K562 (cell line): Measurements from ENCODE around the gene GTF3C1. TPM values are rescaled to one million over a fixed set of nuclear protein-coding genes. Genes with fewer than 3 reads are reported as not detected.
A peak's percentile ranks its signal among the peaks of the same experiment; 100 is the strongest.

Source experiments
- ASH1L ChIP-seq: fragments of 450-650 bp; IDR thresholded peaks from 2 replicates; pipeline ENCODE4 v1.6.1; 2018; ENCODE audit warnings: borderline replicate concordance, mild to moderate bottlenecking, low read depth; ENCODE audit not compliant: partially characterized antibody
- ETV5 ChIP-seq: sonication (generic); formaldehyde crosslinking; IDR thresholded peaks from 2 replicates; pipeline ENCODE4 v1.4.0; 2020; ENCODE audit warnings: low read depth, mild to moderate bottlenecking, missing genetic modification reagents
- GABPB1 ChIP-seq: sonication (generic); formaldehyde crosslinking; IDR thresholded peaks from 2 replicates; pipeline ENCODE4 v1.8.0; 2022; ENCODE audit warnings: mild to moderate bottlenecking, missing genetic modification reagents
- NFIX ChIP-seq: fragments of 250-450 bp; sonication (Bioruptor Pico); IDR thresholded peaks from 2 replicates; pipeline ENCODE4 v1.4.0; 2020; ENCODE audit warnings: low read depth, mild to moderate bottlenecking, moderate library complexity
- PHB2 ChIP-seq: fragments of 450-650 bp; IDR thresholded peaks from 2 replicates; pipeline ENCODE4 v1.6.1; 2017; ENCODE audit warnings: low read depth
- PKNOX1 ChIP-seq: fragments of 450-650 bp; IDR thresholded peaks from 2 replicates; pipeline ENCODE4 v1.6.1; 2016
- POLR2AphosphoS5 ChIP-seq: IDR thresholded peaks from 2 replicates; pipeline ENCODE4 v1.6.1; 2011; ENCODE audit warnings: mild to moderate bottlenecking, low read depth, low read length, moderate library complexity; ENCODE audit not compliant: control insufficient read depth, insufficient read depth
- REST ChIP-seq, 2 experiments: fragments of 450-650 bp; formaldehyde crosslinking in 1 of 2; IDR thresholded peaks; 2 replicates each; pipeline versions ENCODE4 v1.4.0 to v1.6.1; 2014 to 2020; ENCODE audit warnings: mild to moderate bottlenecking in 2 of 2, borderline replicate concordance in 1 of 2, low read depth in 1 of 2
- SMAD3 ChIP-seq: fragments of 450-650 bp; formaldehyde crosslinking; conservative IDR thresholded peaks from 2 replicates; pipeline ENCODE4 v1.4.0; 2020; ENCODE audit warnings: mild to moderate bottlenecking
- STAT5A ChIP-seq: IDR thresholded peaks from 2 replicates; pipeline ENCODE4 v1.6.1; 2012; ENCODE audit warnings: low read length, inconsistent platforms, borderline replicate concordance
- ZC3H4 ChIP-seq: sonication (generic); formaldehyde crosslinking; IDR thresholded peaks from 2 replicates; pipeline ENCODE4 v1.9.0; 2021; ENCODE audit warnings: missing genetic modification reagents, borderline replicate concordance
- ZMIZ1 ChIP-seq, 2 experiments: fragments of 150-350 bp in 1 of 2; IDR thresholded peaks; 2 replicates each; pipeline ENCODE4 v1.6.1; 2012 to 2016; ENCODE audit warnings: low read depth in 2 of 2, low read length in 2 of 2, mild to moderate bottlenecking in 1 of 2, moderate library complexity in 1 of 2
- ZNF121 ChIP-seq: sonication (generic); formaldehyde crosslinking; conservative IDR thresholded peaks from 2 replicates; pipeline ENCODE4 v1.8.0; 2022; ENCODE audit warnings: missing genetic modification reagents
- polyA plus RNA-seq, 8 experiments: library from polyadenylated mRNA; depleted of rRNA in 4 of 8; stranded (reverse) in 5 of 8; unstranded in 3 of 8; fragments of >200 nt; fragmentation: Nextera tagmentation in 2 of 8; fragmentation: Illumina TruSeq in 1 of 8; extraction: Ambion mirVana in 2 of 8; extraction: Trizol in 1 of 8; gene quantifications; 2 replicates each; pipeline versions ENCODE4 v1.2.1 to v1.2.3, GENCODE V29; 2011 to 2014; ENCODE audit warnings: inconsistent platforms in 1 of 8, missing spikeins in 1 of 8
- total RNA-seq, 7 experiments: library from RNA; depleted of rRNA in 6 of 7; stranded (reverse); fragments of >200 nt in 6 of 7; fragmentation: Illumina TruSeq in 2 of 7; extraction: Trizol in 2 of 7; gene quantifications; 2 replicates each; pipeline versions ENCODE4 v1.2.1 to v1.2.3, GENCODE V29; 2011 to 2021; ENCODE audit warnings: low replicate concordance in 1 of 7
- TF ChIP-seq, protein P1 (sequence below): fragments of 450-650 bp; formaldehyde crosslinking; IDR thresholded peaks from 2 replicates; pipeline ENCODE4 v1.4.0; 2022; ENCODE audit warnings: missing genetic modification characterization

Gene GTF3C1
- total and polyA plus RNA-seq, 9 of the 15 experiments (the other 6 are each of a cell fraction or from before 2014, with no cell fraction given): 0.72 to 63.6 (median 30.9) TPM

- peak in 1 of 2 experiments; percentile 49; a peak in 1 of 4 replicates for TF ChIP-seq ZMIZ1 (IDR thresholded peaks at IDR 0.05; ENCODE audit: low read depth in 2 of 2, low read length in 2 of 2)
- no peak for TF ChIP-seq ETV5
- no peak for TF ChIP-seq ZC3H4 (CRISPR knock-in tag)
- TF ChIP-seq REST (IDR thresholded peaks at IDR 0.05; ENCODE audit: borderline replicate concordance): 0 out of 2 replicates have a peak, but pooled peaks have one; percentile 10
- no peak for TF ChIP-seq REST (CRISPR knock-in tag; IDR thresholded peaks at IDR 0.05; ENCODE audit: low read depth)
- TF ChIP-seq POLR2AphosphoS5: peak; percentile 71; the same call in 1 of the 2 replicates
- no peak for TF ChIP-seq ZNF121
- no peak for TF ChIP-seq NFIX (CRISPR knock-in tag)
- 0 out of 2 replicates have a peak, but pooled peaks have one; percentile 14 for TF ChIP-seq PHB2
- TF ChIP-seq, protein P1, sequence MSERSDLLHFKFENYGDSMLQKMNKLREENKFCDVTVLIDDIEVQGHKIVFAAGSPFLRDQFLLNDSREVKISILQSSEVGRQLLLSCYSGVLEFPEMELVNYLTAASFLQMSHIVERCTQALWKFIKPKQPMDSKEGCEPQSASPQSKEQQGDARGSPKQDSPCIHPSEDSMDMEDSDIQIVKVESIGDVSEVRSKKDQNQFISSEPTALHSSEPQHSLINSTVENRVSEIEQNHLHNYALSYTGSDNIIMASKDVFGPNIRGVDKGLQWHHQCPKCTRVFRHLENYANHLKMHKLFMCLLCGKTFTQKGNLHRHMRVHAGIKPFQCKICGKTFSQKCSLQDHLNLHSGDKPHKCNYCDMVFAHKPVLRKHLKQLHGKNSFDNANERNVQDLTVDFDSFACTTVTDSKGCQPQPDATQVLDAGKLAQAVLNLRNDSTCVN: no peak
- TF ChIP-seq ASH1L: no peak
- TF ChIP-seq STAT5A: peak; percentile 44; the same call in 1 of the 2 replicates
- 0 out of 2 replicates have a peak, but pooled peaks have one; percentile 25 for TF ChIP-seq GABPB1 (CRISPR knock-in tag)
- peak; percentile 43 for TF ChIP-seq PKNOX1
- TF ChIP-seq SMAD3 (CRISPR knock-in tag): no peak
Measured at GRCh38 chr16:27547134-27547533, 2.6 kb downstream of the GTF3C1 start (continued).
